Measurements from ENCODE around the gene LENG1. TPM values are rescaled to one million over a fixed set of nuclear protein-coding genes. Genes with fewer than 3 reads are reported as not detected.
A peak's percentile ranks its signal among the peaks of the same experiment; 100 is the strongest.

LENG1 gene
- total and polyA plus RNA-seq, 9 of the 15 experiments (the other 6 are each of a cell fraction or from before 2014, with no cell fraction given): 0.30 to 10.5 (median 4.7) TPM

GRCh38 chr19:54189145-54189734 lies 29.7 kb upstream of the LENG1 start, which contains the start of gene MBOAT7 (continued):
- TF ChIP-seq ZBTB5 (IDR thresholded peaks at IDR 0.05) (peak; percentile 96), RREB1 (CRISPR knock-in tag; IDR thresholded peaks at IDR 0.05) (no peak), FIP1L1 (IDR thresholded peaks at IDR 0.05; ENCODE audit: low read depth, low read length, poor library complexity, severe bottlenecking) (peak; percentile 17), HMGXB4 (CRISPR knock-in tag; IDR thresholded peaks at IDR 0.05) (0 out of 2 replicates have a peak, but pooled peaks have one; percentile 59), XRCC4 (IDR thresholded peaks at IDR 0.05; ENCODE audit: extremely low read depth, insufficient read depth, insufficient read length) (no peak), ZNF175 (CRISPR knock-in tag; IDR thresholded peaks at IDR 0.05; ENCODE audit: low read depth) (no peak), RBFOX2 (IDR thresholded peaks at IDR 0.05; ENCODE audit: low read depth, low read length) (peak; percentile 86), MBD2 (IDR thresholded peaks at IDR 0.05; ENCODE audit: borderline replicate concordance, low read depth) (no peak; the same call in 1 of the 2 replicates), MAX (CRISPR knock-in tag; IDR thresholded peaks at IDR 0.05) (peak; percentile 37; the same call in 1 of the 2 replicates), MTF1 (CRISPR knock-in tag; IDR thresholded peaks at IDR 0.05; ENCODE audit: borderline replicate concordance) (no peak), HNRNPL (IDR thresholded peaks at IDR 0.05; ENCODE audit: low read depth, low read length) (peak; percentile 39; the same call in 1 of the 2 replicates), POLR2B (IDR thresholded peaks at IDR 0.05; ENCODE audit: low read depth, partially characterized antibody) (peak; percentile 33), TARDBP (IDR thresholded peaks at IDR 0.05) (peak; percentile 83)

All from K562 (cell line).